Osteocyte (in vitro differentiated cells): ENCODE measurements around the gene PLEKHG4. TPM values are rescaled to one million over a fixed set of nuclear protein-coding genes. Genes with fewer than 3 reads are reported as not detected.

Experiments
- DNase-seq: peaks from one replicate; pipeline ENCODE4 v3.0.0; 2021; ENCODE audit warnings: mixed read lengths; ENCODE audit not compliant: unreplicated experiment; ENCODE audit errors: extremely low spot score
- H3K27ac Mint-ChIP-seq: one replicate; pipeline ENCODE4 v1.8.0; 2021; ENCODE audit warnings: mild to moderate bottlenecking, mixed read lengths; ENCODE audit not compliant: unreplicated experiment
- H3K27me3 Mint-ChIP-seq: one replicate; pipeline ENCODE4 v1.8.0; 2021; ENCODE audit warnings: mixed read lengths; ENCODE audit not compliant: unreplicated experiment
- H3K36me3 Mint-ChIP-seq: one replicate; pipeline ENCODE4 v1.8.0; 2021; ENCODE audit warnings: mixed read lengths; ENCODE audit not compliant: unreplicated experiment
- H3K4me1 Mint-ChIP-seq: one replicate; pipeline ENCODE4 v1.8.0; 2021; ENCODE audit warnings: mixed read lengths; ENCODE audit not compliant: unreplicated experiment
- H3K4me3 Mint-ChIP-seq: one replicate; pipeline ENCODE4 v1.8.0; 2021; ENCODE audit warnings: mild to moderate bottlenecking, moderate library complexity, mixed read lengths; ENCODE audit not compliant: unreplicated experiment
- H3K9me3 Mint-ChIP-seq: one replicate; pipeline ENCODE4 v1.8.0; 2021; ENCODE audit warnings: mixed read lengths; ENCODE audit not compliant: unreplicated experiment
- CTCF ChIP-seq: fragments of 200-600 bp; sonication (generic); IDR thresholded peaks from 2 replicates; pipeline ENCODE4 v1.5.0; 2021; ENCODE audit warnings: antibody characterized with exemption, mild to moderate bottlenecking, moderate library complexity
- total RNA-seq: library from RNA; stranded (reverse); gene quantifications from 2 replicates; pipeline ENCODE4 v1.2.1, GENCODE V29; 2021

PLEKHG4 gene
- total RNA-seq, 1 donor from 2014 or later, result 11.4 TPM

GRCh38 chr16:67304020-67304419 lies 24.7 kb downstream of the PLEKHG4 start:
- Mint-ChIP-seq H3K27me3 (no peaks in the 10 kb centered on the region), H3K27ac (peak overlapping the region; percentile 18), H3K9me3 (no peaks in the 10 kb centered on the region), H3K36me3 (no peaks in the 10 kb centered on the region), H3K4me1 (peaks cover 24% of the 10 kb centered on the region), H3K4me3 (no peak overlapping the region)
- no peak for DNase-seq
- TF ChIP-seq CTCF, result no peak

GRCh38 chr16:67305216-67306071 lies 26.1 kb downstream of the PLEKHG4 start:
- Mint-ChIP-seq H3K27me3 (no peaks in the 10 kb centered on the region), H3K36me3 (no peaks in the 10 kb centered on the region), H3K4me3 (no peak overlapping the region), H3K27ac (no peak overlapping the region), H3K9me3 (no peaks in the 10 kb centered on the region), H3K4me1 (peaks cover 24% of the 10 kb centered on the region)
- no peak for DNase-seq
- no peak for TF ChIP-seq CTCF

GRCh38 chr16:67310561-67310960 lies 31.2 kb downstream of the PLEKHG4 start:
- no peak for DNase-seq
- H3K27ac Mint-ChIP-seq, result no peak overlapping the region
- H3K36me3 Mint-ChIP-seq, result no peaks in the 10 kb centered on the region
- H3K4me3 Mint-ChIP-seq, result no peak overlapping the region
- no peaks in the 10 kb centered on the region for H3K9me3 Mint-ChIP-seq
- no peaks in the 10 kb centered on the region for H3K27me3 Mint-ChIP-seq
- TF ChIP-seq CTCF, result no peak
- H3K4me1 Mint-ChIP-seq, result peaks cover 16% of the 10 kb centered on the region

GRCh38 chr16:67311607-67312488 lies 32.5 kb downstream of the PLEKHG4 start:
- Mint-ChIP-seq H3K4me1 (peaks cover 16% of the 10 kb centered on the region), H3K27ac (peak overlapping the region; percentile 66), H3K36me3 (no peaks in the 10 kb centered on the region), H3K27me3 (no peaks in the 10 kb centered on the region), H3K9me3 (no peaks in the 10 kb centered on the region), H3K4me3 (no peak overlapping the region)
- DNase-seq, result no peak
- no peak for TF ChIP-seq CTCF

- Mint-ChIP-seq H3K9me3 (no peaks in the 10 kb centered on the region), H3K4me1 (peaks cover 18% of the 10 kb centered on the region), H3K4me3 (no peak overlapping the region), H3K27me3 (no peaks in the 10 kb centered on the region), H3K27ac (no peak overlapping the region), H3K36me3 (no peaks in the 10 kb centered on the region)
- TF ChIP-seq CTCF, result no peak
- no peak for DNase-seq
These were observed 33.4 kb downstream of the PLEKHG4 start for GRCh38 chr16:67312719-67313118.
